ENCODE measurements around the gene PVALB. TPM values are rescaled to one million over a fixed set of nuclear protein-coding genes. Genes with fewer than 3 reads are reported as not detected.

Gene PVALB
- total RNA-seq, 3 donors from 2014 or later, result 1.8 TPM; not detected in 2

GRCh38 chr22:36753916-36754315 is 62.9 kb downstream of the PVALB start:
- peak in 1 of 2 donors; percentile 24 for DNase-seq (ENCODE audit: low spot score in 2 of 2)
- Histone ChIP-seq H3K4me3 (no peak overlapping the region), H3K36me3 (no peaks in the 10 kb centered on the region), H3K9me3 (no peaks in the 10 kb centered on the region), H3K27ac (no peak overlapping the region), H3K27me3 (peaks cover 0 to 41% of the 10 kb centered on the region in 2 donors), H3K4me1 (no peaks in the 10 kb centered on the region)
- TF ChIP-seq, protein P1, sequence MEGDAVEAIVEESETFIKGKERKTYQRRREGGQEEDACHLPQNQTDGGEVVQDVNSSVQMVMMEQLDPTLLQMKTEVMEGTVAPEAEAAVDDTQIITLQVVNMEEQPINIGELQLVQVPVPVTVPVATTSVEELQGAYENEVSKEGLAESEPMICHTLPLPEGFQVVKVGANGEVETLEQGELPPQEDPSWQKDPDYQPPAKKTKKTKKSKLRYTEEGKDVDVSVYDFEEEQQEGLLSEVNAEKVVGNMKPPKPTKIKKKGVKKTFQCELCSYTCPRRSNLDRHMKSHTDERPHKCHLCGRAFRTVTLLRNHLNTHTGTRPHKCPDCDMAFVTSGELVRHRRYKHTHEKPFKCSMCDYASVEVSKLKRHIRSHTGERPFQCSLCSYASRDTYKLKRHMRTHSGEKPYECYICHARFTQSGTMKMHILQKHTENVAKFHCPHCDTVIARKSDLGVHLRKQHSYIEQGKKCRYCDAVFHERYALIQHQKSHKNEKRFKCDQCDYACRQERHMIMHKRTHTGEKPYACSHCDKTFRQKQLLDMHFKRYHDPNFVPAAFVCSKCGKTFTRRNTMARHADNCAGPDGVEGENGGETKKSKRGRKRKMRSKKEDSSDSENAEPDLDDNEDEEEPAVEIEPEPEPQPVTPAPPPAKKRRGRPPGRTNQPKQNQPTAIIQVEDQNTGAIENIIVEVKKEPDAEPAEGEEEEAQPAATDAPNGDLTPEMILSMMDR (IDR thresholded peaks at IDR 0.05), result no peak
- TF ChIP-seq POLR2AphosphoS5 (IDR thresholded peaks at IDR 0.05), result no peak
- TF ChIP-seq POLR2A (IDR thresholded peaks at IDR 0.05), result no peak
- intact Hi-C loops (cut with DNase I; ENCODE audit: low total_unique reads), result no loop called here

GRCh38 chr22:36753120-36753802 is 63.6 kb downstream of the PVALB start:
- peak in 1 of 2 donors; percentile 38 for DNase-seq (ENCODE audit: low spot score in 2 of 2)
- peaks cover 0 to 41% of the 10 kb centered on the region in 2 donors for H3K27me3 ChIP-seq
- intact Hi-C loops (cut with DNase I; ENCODE audit: low total_unique reads), result no loop called here
- H3K4me1 ChIP-seq, result no peaks in the 10 kb centered on the region
- no peaks in the 10 kb centered on the region for H3K9me3 ChIP-seq
- H3K36me3 ChIP-seq, result no peaks in the 10 kb centered on the region
- H3K4me3 ChIP-seq, result no peak overlapping the region
- no peak for TF ChIP-seq POLR2AphosphoS5 (IDR thresholded peaks at IDR 0.05)
- TF ChIP-seq, protein P1 (IDR thresholded peaks at IDR 0.05), result no peak
- no peak for TF ChIP-seq POLR2A (IDR thresholded peaks at IDR 0.05)
- no peak overlapping the region for H3K27ac ChIP-seq

Other genes starting within 250 kb of the PVALB start
- gene CACNG2, start 113.3 kb downstream of the PVALB start, total RNA-seq, result not detected
- 10 to 100 TPM; 19.0 to 23.7 (median 20.6) TPM for gene IFT27, start 40.9 kb downstream of the PVALB start, total RNA-seq
- gene NCF4, start 44.0 kb upstream of the PVALB start, total RNA-seq, result 10 to 100 TPM; 13.4 to 36.8 (median 14.5) TPM
- 1 to 10 TPM; 3.3 to 8.6 (median 3.8) TPM for gene CSF2RB, start 96.6 kb upstream of the PVALB start, total RNA-seq
- gene TST, start 202.4 kb upstream of the PVALB start, total RNA-seq, result 10 to 100 TPM; 51.1 to 68.0 (median 60.2) TPM
- 100 to 1,000 TPM in 2 of 3 donors, 10 to 100 TPM in 1; 72.0 to 175 (median 113) TPM for gene MPST, start 202.7 kb upstream of the PVALB start, total RNA-seq
- gene KCTD17, start 234.7 kb upstream of the PVALB start, total RNA-seq, result 10 to 100 TPM in 2 of 3 donors, 1 to 10 TPM in 1; 8.2 to 17.4 (median 11.1) TPM